GM18873 (cell line): ENCODE measurements around the gene DPP3.
A peak's percentile ranks its signal among the peaks of the same experiment; 100 is the strongest.
"Not testable (repeated sequence)": the region's sequence is repeated elsewhere in the genome, so short reads cannot be mapped to it uniquely, and the experiment has no call there.

Experiments used
- ATAC-seq: cut with Tn5 transposase; IDR thresholded peaks from one replicate; pipeline ENCODE4 v1.9.1; 2021; ENCODE audit warnings: mild to moderate bottlenecking, moderate library complexity, moderate number of reproducible peaks; ENCODE audit not compliant: unreplicated experiment, low FRiP score

The DPP3 gene

DNA sequence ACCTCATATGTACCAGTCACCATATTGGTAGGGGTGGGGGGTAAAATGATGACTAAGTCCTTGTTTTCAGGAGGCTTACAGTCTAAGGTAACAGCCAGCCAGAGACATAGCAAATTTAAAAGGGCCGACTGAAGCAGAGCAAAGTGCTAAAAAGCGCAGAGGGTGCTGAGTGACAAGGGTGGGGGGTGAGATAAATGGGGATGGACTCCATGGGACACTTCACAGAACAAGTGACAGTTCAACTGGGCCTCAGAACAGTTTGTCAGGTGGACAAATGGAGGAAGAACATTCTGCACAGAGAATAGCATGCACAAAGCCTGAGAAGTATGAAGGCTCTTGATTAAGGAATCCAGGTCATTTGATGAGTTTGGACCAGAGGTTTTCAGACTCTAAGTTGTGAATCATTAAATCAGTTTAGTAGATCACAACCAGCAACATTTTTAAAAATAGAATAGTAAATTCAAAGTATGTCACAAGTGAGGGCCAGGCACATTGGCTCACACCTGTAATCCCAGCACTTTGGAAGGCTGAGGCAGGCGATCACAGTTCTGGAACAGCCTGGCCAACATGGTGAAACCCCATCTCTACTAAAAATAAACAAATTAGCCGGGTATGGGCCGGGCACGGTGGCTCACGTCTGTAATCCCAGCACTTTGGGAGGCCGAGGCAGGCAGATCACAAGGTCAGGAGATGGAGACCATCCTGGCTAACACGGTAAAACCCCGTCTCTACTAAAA, 44.2 kb downstream of the DPP3 start:
- ATAC-seq = no peak

DNA sequence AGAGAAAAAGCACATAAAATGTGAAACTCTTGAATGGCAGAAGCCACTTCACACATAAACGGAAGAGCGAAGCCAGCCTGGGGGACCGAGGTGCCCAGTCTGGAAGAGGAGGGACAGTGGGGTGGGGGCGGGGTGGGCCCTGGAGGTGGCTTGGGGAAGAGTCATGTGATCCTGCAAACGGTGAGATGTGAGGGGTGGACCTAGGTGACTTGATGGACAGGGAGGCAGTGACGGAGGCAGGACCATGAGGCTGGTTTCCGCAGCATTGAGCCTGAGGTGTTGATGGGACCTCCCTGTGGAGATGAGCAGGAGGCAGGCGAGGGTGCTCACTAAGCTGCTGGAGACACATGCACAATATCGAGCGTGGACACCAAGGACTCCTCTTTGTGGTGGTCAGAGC, 48.8 kb downstream of the DPP3 start:
- ATAC-seq = no peak

DNA sequence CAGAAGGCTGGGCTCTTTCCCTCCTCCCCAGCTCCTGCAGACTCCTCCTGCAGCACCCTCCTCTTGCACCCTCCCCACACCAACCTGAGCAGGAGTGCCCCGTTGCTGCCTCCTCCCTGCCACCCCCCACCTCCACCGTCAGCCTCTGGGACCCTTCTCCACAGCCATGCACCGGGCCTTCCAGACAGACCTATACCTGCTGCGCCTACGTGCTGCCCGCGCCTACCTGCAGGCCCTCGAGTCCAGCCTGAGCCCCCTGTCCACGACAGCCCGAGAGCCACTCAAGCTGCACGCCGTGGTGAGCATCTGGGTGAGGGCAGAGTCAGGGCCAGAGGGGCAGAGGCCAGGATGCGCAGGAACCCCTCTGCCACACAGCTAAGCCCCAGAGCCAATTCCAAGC, 49.4 kb downstream of the DPP3 start:
- no peak for ATAC-seq

DNA sequence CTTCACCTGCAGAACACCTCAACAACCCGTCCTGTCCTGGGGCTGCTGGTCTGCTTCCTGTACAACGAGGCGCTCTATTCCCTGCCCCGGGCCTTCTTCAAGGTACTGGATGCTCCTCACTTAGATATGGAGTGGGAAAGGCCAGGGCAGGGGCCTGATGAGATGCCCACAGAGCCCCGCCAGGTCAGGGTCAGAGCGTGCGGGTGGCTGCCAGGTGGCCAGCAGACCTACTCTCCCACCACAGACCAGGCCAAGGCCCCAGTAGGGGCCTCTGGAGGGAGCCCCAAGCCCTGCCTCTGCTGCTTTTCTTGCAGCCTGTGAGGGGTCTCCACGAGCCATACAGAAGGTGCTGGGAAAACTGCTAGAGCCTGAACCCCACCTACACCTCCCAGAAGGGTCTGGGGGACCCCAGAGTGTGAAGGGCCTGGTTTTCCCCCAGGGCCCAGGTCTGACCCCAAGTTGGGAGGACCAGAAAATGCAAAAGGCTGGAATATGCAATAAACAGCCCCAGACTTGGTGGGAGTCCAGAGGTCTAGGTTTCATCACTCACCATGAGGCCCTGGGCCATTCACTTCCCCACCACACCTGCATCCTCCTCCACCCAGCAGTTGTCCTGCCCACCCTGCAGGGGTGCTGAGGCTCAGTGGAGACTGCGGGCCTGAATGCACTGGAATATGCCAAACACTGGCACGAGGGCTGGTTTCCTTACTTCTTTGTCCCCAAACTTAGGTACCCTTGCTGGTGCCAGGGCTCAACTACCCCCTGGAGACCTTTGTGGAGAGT, 50.9 kb downstream of the DPP3 start:
- no peak for ATAC-seq

DNA sequence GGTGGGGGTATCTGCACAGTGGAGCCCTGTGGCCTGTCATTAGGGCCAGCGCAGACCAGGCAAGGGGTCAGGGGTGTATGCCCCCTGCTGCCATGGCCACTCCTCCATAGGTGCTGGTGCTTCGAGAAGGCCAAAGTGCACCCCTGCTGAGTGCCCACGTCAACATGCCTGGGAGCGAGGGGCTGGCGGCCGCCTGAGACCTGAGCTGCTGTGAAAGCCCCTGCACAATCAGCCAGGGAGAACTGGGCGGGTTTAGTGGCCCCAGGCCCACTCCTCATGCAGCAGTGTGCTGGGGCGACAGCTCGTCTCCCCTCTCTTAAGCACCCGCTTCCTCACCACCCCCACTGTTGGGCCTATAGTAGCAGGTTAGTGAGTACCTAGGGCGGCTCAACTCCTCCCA, 51.6 kb downstream of the DPP3 start:
- no peak for ATAC-seq

DNA sequence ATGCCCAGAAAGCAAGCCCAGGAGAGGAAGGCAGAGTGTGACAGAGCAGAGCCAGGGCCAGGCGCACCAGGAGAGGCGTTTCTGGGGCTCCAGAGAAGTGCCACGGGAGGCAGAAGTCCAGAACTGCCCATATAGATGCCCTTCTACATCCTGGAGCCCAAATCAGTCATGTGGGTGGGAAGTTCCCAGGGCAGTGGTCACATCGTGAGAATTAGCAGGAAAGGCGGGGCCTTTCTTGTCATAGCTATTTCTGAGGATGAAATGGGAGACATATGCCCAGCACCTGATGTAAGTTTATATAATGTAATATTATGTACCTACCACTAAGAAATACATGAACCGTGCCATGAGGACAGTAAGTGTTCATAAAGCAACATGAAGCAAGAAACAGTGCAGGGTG, 52.5 kb downstream of the DPP3 start:
- no peak for ATAC-seq

DNA sequence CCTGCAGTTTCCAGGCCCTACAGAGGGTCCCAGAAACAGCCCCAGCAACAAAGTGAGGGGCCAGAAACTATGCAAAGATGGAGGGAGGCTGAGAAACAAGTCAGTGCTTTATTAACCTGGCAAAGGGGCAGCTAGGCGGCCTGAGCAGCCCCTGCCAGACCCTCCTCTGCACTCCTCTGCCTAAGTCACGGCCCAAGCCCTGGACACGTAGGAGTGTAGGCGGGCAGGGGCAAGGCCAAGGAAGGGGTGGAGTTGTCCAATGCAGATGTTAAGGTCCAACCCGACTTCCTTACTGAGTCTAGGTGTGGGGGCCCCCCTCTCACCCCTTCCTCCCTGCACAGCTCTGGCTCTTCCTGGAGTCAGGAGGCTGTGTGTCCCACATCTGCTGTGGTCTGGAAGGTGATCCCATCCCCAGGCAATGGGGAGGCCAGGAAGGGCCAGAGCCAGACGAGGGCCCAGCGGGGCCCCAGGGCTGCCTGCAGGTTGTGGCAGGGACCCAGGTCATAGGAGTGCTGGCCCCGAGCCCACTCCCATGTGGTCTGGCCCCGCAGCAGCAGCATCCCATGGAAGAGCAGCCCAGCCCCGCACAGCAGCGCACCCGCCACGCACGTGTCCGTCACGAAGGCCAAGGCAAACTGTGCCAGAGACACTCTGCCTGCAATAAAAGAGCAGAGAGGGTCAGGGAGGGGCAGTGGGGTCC, 59.1 kb downstream of the DPP3 start:
- no peak for ATAC-seq

DNA sequence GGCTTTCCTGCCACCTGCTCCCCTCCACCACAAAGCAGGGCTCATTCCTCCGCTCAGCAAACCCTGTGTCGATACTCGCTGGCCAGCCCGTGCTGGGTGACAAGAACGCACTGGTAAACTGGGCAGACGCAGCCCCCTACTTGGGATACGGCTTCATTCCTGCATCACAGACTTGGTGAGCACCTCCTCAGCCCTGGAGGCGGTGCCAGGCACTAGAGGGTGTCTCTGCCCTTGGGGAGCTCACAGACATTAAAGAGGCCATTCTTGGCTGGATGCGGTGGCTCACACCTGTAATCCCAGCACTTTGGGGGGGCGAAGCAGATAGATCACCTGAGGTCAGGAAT, 59.6 kb downstream of the DPP3 start:
- ATAC-seq = no peak

DNA sequence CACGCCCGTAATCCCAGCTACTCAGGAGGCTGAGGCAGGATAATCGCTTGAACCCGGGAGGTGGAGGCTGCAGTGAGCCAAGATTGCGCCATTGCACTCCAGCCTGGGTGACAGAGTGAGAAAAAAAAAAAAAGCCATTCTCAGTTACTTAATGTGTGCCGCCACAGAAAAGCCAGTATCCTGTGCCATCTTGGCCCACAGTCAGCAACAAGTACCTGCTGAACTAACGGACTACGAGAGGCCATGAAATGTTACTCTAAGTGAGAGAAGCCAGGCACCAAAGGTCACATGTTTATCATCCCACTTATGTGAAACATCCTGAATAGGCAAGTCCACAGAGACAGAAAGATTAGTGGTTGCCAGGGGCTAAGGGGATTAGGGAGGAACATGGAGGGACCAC, 60.4 kb downstream of the DPP3 start:
- ATAC-seq = not testable (repeated sequence)

DNA sequence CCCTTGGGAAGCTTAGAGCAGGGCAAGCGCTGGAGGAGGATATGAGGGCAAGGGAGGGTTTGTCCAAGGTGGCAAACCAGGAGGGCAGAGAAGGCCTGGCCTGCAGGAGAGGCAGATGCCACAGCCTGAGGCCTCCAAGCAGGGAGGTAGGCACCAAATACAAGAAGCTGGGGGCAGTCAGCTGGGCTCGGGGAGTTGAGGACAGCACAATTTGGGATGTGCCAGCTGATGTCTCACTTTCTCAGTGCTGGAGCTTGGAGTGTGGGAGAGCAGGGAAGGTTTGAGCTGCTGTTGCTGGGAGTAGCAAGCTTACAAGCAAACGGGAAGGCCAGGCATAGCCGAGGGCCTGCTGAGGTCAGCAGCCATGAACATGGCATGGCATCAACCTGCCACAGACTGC, 61.7 kb downstream of the DPP3 start:
- ATAC-seq = no peak

DNA sequence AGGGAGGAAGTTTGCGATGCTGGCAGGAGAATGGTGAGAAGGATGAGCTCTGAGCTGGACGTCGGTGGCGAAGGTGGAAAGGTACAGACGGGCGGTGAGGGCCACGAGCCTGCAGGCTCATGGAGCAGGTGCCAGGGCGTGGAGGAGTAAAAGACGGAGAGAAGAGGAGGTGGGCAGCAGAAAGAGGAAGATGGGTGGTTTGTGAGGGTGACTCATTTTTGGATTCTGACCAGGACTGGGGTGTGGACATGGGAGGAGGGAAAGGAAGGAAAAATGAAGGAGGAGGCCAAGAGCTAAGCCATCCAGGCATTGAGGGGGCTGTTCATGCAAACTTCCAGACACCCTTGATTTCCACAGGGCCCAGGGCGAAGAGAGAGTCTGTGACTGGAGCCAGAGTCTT, 62.1 kb downstream of the DPP3 start:
- ATAC-seq = no peak

DNA sequence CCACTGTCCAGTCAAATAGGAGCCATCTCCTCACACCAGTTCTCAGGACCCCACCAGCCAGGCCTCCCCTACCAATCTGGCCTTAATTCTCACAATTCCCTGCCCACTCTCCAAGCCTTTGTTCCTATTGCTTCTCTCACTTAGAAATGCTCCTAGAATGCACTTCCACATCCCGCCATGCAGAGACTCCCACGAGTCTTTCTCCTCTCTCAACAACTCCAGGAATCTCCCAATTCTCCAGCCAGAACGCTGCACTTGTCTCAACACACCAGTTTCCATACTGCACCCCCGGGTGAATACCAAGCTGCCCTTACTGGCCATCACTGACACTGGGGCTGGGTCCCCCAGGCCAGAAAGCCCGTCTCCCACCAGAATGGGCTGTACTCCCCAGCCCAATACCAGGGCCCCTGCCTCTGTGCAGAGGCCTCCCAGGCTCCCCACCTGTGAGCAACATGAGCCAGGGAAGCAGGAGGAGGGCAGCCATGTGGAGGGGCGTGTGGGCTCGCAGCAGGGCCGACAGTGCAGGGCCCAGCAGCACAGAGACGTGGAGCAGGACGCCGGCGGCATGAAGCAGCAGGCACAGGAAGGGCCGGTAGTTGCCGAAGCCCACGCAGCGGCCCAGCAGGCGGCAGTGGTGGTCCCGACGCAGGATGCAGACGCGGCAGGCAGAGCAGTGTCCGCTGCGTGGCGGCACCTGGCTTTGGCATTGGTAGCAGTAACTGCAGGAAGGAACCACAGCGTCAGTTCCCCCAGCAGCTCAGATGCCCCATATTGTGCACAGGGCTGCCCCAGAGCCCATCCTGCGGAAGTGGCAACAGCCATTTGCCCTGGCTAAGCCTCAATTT, 63.3 kb downstream of the DPP3 start:
- ATAC-seq = no peak

DNA sequence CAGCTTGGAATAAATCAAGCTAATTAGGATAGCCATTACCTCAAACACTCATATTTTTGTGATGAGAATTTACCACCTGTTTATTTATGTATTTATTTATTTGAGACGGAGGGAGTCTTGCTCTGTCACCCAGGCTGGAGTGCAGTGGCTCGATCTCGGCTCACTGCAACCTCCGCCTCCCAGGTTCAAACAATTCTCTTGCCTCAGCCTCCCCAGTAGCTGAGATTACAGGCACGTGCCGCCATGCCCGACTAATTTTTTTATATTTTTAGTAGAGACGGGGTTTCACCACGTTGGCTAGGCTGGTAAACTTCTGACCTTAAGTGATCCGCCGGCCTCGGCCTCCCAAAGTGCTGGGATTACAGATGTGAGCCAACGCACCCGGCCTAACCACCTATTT, 64.7 kb downstream of the DPP3 start:
- not testable (repeated sequence) for ATAC-seq

DNA sequence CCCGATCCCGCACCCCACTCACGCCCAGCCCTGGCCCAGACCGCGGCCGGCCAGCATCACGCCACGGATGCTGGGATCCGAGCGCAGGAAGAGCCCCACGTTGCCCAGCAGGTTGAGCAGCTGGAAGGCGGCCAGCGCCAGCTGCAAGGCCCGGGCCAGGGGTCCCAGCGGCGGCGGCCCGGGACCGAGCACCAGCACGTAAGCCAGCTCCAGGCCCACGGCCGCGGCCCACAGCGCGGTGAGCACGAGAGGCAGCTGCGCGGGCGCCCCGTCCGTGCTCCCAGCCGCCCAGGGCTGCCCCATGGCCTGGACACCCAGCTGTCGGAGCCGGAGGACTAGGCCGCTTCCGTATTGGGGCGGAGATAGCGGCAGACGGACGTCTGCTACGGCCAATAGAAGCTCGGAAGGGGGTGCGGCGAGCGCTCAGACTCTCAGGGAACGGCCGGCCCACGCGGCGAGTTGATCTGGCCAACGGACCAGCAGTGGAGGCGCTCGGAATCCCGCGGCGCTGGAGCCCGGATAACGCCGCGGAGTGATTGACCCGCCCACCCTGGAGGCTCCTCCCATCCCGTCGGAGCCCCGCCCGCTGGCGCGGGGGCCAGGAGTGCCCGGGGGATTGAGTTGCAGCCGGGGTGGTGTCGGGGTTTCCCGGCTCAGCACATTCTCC, 65.6 kb downstream of the DPP3 start, which contains the start of gene ZDHHC24:
Gene ZDHHC24, minus strand, starts transcription at position 348 of the 667 bp plus-strand sequence. Its CDS starts 45 bp downstream, at position 303.
- peak; percentile 70 for ATAC-seq

DNA sequence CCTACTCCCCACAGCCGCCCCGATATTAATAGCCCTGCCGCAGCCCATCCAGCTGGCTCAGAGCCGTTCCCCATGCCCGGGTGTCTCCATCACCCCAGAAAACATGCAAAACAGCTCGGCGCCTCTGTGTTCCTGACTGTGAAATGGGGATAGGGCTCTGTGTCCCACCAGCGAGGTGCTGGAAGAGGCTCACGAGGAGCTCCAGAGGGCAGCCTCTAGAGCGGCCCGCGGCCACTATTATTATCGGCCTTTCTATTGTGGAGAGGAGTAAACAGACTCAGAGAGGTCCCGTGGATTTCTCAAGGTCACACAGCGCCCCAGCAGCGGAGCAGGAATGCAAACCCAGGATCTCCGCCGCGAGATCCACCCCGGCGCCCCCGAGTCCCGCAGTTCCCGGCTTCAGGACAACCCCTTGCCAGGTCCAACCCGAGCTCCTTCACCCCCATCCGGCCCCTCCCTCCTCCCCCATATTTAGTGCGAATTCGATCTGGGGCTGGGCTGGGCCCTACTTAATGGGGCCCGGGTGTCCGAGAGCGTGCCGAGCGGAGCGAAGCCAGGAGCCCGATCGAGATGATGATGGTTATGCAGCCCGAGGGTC, 66.2 kb downstream of the DPP3 start, which contains the start of gene ACTN3:
Gene ACTN3, plus strand, starts transcription at position 536 of the 598 bp plus-strand sequence. Its CDS starts 35 bp downstream, at position 571.
- no peak for ATAC-seq

DNA sequence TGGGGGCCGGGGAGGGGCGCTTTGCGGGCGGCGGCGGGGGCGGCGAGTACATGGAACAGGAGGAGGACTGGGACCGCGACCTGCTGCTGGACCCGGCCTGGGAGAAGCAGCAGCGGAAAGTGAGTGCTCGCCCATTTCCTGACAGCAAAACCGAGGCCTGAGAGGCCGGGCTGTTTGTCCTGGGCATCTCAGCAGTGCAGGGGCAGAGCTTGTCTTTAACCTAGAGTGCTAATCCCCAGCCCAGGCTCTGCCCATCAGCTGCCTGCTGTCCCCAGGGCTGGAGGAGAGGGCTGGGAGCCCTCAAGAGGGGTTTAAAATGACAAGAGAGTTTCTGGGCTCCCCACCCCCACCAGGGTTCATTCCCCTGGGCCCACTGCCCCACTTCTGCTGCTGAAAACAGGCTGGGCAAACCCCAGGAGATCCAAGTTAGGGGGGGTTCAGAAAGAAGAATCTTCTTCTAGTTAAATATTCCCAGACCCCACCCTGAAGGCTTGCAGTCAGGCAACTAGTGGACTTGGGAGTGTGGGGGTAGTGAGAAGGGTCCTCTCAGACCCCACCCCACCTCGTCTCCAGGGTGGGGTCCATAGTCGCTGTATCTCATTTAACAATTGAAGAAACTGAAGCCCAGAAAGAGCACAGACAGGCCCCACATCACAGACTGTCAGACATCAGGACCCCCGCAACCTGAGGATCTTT, 66.9 kb downstream of the DPP3 start:
- ATAC-seq = no peak

DNA sequence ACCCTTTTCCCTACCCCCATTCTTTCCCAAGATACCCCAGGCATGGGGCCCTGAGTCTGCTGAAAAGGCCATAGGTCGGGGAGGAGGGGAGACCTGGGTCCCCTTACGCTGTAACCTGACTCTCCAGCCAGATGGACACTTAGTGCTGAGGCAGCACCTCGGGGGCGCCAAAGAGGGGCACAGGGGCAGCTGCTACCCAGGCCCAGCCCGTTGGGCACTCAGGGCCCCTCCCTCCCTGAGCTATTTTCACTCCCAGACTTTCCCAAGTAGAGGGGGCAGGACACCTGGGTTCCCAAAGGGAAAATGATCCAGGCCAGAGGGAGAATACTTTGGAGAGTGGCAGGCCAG, 67.4 kb downstream of the DPP3 start:
- ATAC-seq = no peak

DNA sequence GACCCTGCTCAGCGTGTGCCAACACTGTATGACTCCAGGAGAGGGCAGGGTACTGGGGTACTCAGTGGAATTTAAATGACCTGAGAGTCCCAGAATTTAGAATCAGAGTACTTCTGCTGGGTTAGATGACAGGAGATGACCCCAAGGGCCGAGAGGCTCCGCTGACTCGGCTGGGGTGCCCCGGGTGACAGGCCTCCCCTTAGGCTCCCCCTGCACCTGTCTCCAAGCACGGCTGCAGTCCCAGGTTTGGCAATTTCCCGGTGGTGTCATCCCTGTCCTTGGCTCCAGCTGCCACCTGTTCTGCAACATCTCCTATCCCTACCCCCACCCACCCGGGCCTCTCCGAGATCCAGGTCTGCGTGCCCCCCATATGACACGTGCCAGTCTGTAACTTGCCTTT, 67.8 kb downstream of the DPP3 start:
- ATAC-seq = no peak
